ENCODE results near the gene COMMD7. TPM values are rescaled to one million over a fixed set of nuclear protein-coding genes. Genes with fewer than 3 reads are reported as not detected.
"Not testable (repeated sequence)": the region's sequence is repeated elsewhere in the genome, so short reads cannot be mapped to it uniquely, and the experiment has no call there.

Gene COMMD7
- total RNA-seq, 1 donor from 2014 or later = 82.9 TPM

DNA sequence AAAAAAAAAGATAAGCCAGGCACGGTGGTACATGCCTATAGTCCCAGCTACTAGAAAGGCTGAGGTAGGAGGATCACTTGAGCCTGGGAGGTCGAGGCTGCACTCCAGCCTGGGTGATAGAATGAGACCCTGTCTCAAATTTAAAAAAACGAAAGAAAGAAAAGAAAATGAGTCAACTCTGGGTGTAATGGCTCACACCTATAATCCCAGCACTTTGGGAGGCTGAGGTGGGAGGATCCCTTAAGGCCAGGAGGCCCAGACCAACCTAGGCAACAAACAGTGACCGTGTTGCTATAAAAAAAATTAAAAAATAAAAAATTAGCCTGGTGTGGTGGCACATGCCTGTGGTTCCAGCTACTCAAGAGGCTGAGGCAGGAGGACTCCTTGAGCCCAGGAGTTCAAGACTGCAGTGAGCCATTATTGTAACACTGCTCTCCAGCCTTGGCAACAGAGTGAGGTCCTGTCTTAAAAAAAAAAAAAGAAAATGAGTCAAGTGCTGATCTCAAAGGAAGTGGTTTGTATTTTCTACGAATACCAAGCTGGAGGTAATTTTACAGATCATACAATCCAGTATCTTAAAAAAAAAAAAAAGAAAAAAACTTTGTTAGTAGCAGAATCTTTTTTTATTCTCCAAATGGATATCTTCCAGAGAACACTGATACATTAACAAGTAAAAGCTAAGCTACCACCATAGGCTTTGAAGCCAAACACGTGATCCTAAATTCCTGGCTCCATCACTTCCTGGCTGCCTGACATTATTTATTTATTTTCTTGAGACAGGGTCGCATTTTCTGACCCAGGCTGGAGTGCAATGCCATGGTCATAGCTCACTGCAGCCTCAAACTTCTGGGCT is 5.7 kb downstream of the COMMD7 start:
- H3K27ac Mint-ChIP-seq (ENCODE audit: unreplicated experiment) = peak overlapping the region; percentile 82
- no peaks in the 10 kb centered on the region for H3K36me3 Mint-ChIP-seq (ENCODE audit: low read depth)
- H3K4me3 Mint-ChIP-seq (ENCODE audit: unreplicated experiment) = no peak overlapping the region
- TF ChIP-seq, protein P1, sequence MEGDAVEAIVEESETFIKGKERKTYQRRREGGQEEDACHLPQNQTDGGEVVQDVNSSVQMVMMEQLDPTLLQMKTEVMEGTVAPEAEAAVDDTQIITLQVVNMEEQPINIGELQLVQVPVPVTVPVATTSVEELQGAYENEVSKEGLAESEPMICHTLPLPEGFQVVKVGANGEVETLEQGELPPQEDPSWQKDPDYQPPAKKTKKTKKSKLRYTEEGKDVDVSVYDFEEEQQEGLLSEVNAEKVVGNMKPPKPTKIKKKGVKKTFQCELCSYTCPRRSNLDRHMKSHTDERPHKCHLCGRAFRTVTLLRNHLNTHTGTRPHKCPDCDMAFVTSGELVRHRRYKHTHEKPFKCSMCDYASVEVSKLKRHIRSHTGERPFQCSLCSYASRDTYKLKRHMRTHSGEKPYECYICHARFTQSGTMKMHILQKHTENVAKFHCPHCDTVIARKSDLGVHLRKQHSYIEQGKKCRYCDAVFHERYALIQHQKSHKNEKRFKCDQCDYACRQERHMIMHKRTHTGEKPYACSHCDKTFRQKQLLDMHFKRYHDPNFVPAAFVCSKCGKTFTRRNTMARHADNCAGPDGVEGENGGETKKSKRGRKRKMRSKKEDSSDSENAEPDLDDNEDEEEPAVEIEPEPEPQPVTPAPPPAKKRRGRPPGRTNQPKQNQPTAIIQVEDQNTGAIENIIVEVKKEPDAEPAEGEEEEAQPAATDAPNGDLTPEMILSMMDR (IDR thresholded peaks at IDR 0.05) = no peak
- H3K27me3 Mint-ChIP-seq (ENCODE audit: low read depth) = no peaks in the 10 kb centered on the region
- H3K9me3 Mint-ChIP-seq (ENCODE audit: low read depth) = no peaks in the 10 kb centered on the region
- H3K4me1 Mint-ChIP-seq (ENCODE audit: low read depth) = peaks cover 22% of the 10 kb centered on the region
- no peak for DNase-seq (ENCODE audit: low spot score)

DNA sequence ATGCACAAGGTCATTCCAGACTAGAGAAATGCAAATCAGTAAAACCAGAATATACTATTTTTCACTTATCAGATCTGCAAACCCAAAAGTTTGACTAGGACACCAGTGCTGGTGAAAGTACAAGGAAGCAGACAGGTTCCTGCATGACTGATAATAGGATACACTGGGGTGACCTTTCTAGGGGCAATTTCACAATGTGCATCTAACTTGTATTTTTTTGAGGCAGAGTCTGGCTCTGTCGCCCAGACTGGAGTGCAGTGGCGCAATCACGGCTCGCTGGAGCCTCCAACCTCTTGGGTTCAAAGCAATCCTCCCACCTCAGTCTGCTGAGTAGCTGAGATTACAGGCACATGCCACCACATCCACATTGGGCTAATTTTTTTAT is 11.4 kb downstream of the COMMD7 start:
- peaks cover 13% of the 10 kb centered on the region for H3K36me3 Mint-ChIP-seq (ENCODE audit: low read depth)

DNA sequence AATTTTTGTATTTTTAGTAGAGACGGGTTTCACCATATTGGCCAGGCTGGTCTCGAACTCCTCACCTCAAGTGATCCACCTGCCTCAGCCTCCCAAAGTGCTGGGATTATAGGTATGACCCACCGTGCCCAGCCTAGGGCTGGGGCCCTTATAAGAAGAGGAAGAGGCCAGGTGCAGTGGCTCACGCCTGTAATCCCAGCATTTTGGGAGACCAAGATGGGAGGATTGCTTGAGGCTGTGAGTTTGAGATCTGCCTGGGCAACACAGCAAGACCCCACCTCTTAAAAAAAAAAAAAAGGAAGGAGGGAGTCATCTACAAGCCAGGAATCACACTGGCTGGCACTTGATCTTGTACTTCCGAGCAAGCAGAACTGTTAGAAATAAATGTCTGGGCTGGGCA is 13.9 kb downstream of the COMMD7 start:
- H3K27ac Mint-ChIP-seq (ENCODE audit: unreplicated experiment); DNase-seq (ENCODE audit: low spot score); H3K27me3 Mint-ChIP-seq (ENCODE audit: low read depth); H3K4me3 Mint-ChIP-seq (ENCODE audit: unreplicated experiment); H3K9me3 Mint-ChIP-seq (ENCODE audit: low read depth): not testable (repeated sequence)
- Mint-ChIP-seq H3K36me3 (ENCODE audit: low read depth) (peaks cover 21% of the 10 kb centered on the region), H3K4me1 (ENCODE audit: low read depth) (peaks cover 29% of the 10 kb centered on the region)

More for the DNA sequence above, 11.4 kb downstream of the COMMD7 start:
- no peak overlapping the region for H3K4me3 Mint-ChIP-seq (ENCODE audit: unreplicated experiment)
- no peaks in the 10 kb centered on the region for H3K27me3 Mint-ChIP-seq (ENCODE audit: low read depth)
- TF ChIP-seq, protein P1 (IDR thresholded peaks at IDR 0.05) = no peak
- no peaks in the 10 kb centered on the region for H3K9me3 Mint-ChIP-seq (ENCODE audit: low read depth)
- no peak for DNase-seq (ENCODE audit: low spot score)
- H3K4me1 Mint-ChIP-seq (ENCODE audit: low read depth) = peaks cover 29% of the 10 kb centered on the region
- H3K27ac Mint-ChIP-seq (ENCODE audit: unreplicated experiment) = peak overlapping the region; percentile 95

DNA sequence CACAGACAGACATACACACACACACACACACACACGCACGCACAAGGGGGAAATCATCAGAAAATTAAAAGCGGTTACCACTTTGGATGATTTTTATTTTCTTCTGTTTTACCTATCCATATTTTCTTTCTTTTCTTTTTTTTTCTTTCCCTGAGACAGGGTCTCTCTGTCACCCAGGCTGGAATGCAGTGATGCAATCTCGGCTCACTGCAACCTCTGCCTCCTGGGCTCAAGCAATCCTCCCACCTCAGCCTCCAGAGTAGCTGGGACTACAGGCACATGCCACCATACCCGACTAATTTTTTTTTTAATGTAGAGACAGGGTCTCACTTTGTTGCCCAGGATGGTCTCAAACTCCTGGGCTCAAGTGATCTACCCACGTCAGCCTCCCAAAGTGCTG is 14.8 kb downstream of the COMMD7 start:
- Mint-ChIP-seq H3K36me3 (ENCODE audit: low read depth) (peaks cover 21% of the 10 kb centered on the region), H3K4me1 (ENCODE audit: low read depth) (peaks cover 29% of the 10 kb centered on the region), H3K27ac (ENCODE audit: unreplicated experiment) (peak overlapping the region; percentile 81)
- not testable (repeated sequence) for H3K9me3 Mint-ChIP-seq (ENCODE audit: low read depth); H3K4me3 Mint-ChIP-seq (ENCODE audit: unreplicated experiment); DNase-seq (ENCODE audit: low spot score); H3K27me3 Mint-ChIP-seq (ENCODE audit: low read depth)

DNA sequence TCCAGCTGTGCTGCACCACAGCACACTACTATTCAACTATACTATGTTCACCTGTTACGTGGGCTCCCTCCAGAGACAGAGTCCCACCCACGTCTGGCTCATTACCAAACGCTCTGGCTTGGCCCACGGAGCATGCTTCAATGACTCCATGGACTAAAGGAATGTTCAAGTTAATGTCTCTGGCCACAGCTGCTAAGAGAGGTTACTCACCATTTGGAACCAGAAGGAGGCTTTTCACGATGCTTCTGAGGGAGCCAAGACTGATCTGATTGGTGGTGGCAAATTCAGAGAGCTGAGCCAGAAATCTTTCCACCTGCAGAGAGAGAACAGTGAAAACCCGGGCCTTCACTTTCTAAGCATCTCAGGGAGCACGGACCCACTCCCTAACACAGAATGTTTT is 15.6 kb downstream of the COMMD7 start:
- H3K36me3 Mint-ChIP-seq (ENCODE audit: low read depth) = peaks cover 21% of the 10 kb centered on the region
- H3K27ac Mint-ChIP-seq (ENCODE audit: unreplicated experiment) = peak overlapping the region; percentile 81
- no peak overlapping the region for H3K4me3 Mint-ChIP-seq (ENCODE audit: unreplicated experiment)
- peaks cover 29% of the 10 kb centered on the region for H3K4me1 Mint-ChIP-seq (ENCODE audit: low read depth)
- H3K9me3 Mint-ChIP-seq (ENCODE audit: low read depth) = no peaks in the 10 kb centered on the region
- no peak for DNase-seq (ENCODE audit: low spot score)
- H3K27me3 Mint-ChIP-seq (ENCODE audit: low read depth) = no peaks in the 10 kb centered on the region
- TF ChIP-seq, protein P1 (IDR thresholded peaks at IDR 0.05) = no peak

DNA sequence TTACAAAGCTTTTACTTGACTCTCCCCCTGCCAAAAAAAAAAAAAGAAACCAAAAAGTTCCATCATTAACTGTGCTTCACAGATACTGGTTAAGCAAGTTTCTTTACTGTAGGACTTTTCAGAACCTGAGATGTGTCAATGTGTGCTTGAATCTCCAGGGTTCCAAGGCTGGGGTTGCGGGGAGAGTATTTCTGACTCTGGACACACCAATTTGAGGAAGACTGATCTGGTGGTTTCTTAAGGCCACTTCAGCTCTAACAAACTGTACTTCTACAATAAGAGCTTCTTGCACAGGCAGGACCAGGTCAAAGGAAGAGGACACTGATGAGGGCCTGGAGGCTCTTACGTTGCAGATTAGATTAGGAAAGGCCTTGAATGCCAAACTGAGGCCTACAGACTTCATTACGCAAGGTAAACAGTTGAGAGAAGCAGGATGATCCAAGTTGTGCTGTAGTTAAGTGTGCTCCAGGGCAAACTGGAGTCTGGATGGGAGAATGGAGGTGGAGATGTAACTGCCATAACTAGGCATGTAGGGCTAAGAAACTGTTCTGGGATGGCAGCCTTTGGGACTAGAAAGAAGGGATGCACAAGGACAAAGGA is 24.4 kb downstream of the COMMD7 start:
- H3K36me3 Mint-ChIP-seq (ENCODE audit: low read depth) = peaks cover 18% of the 10 kb centered on the region
- H3K4me3 Mint-ChIP-seq (ENCODE audit: unreplicated experiment) = no peak overlapping the region
- no peaks in the 10 kb centered on the region for H3K9me3 Mint-ChIP-seq (ENCODE audit: low read depth)
- H3K27me3 Mint-ChIP-seq (ENCODE audit: low read depth) = no peaks in the 10 kb centered on the region
- DNase-seq (ENCODE audit: low spot score) = no peak
- no peak overlapping the region for H3K27ac Mint-ChIP-seq (ENCODE audit: unreplicated experiment)
- TF ChIP-seq, protein P1 (IDR thresholded peaks at IDR 0.05) = no peak
- no peaks in the 10 kb centered on the region for H3K4me1 Mint-ChIP-seq (ENCODE audit: low read depth)
